ENCODE results near the gene PPP2R5E.
"Not testable (repeated sequence)": the region's sequence is repeated elsewhere in the genome, so short reads cannot be mapped to it uniquely, and the experiment has no call there.

The PPP2R5E gene

GRCh38 chr14:63543000-63543825 lies at the start of gene PPP2R5E:
PPP2R5E (minus strand) TSS chr14:63543377; CDS start chr14:63539685, 3,692 bp downstream.
- peak; percentile 99 for DNase-seq

- not testable (repeated sequence) for DNase-seq
These were observed 39.9 kb upstream of the PPP2R5E start for GRCh38 chr14:63583046-63583445.

GRCh38 chr14:63581491-63581890 lies 38.3 kb upstream of the PPP2R5E start:
- DNase-seq: no peak

GRCh38 chr14:63578300-63578699 lies 35.1 kb upstream of the PPP2R5E start:
- DNase-seq: no peak

- DNase-seq: peak; percentile 34
These were observed 30.4 kb upstream of the PPP2R5E start for GRCh38 chr14:63573581-63573980.

- DNase-seq: no peak
These were observed 22.3 kb upstream of the PPP2R5E start for GRCh38 chr14:63565448-63565847.

GRCh38 chr14:63564318-63564717 lies 21.1 kb upstream of the PPP2R5E start:
- DNase-seq: peak; percentile 71

GRCh38 chr14:63563370-63564026 lies 20.3 kb upstream of the PPP2R5E start:
- peak; percentile 83 for DNase-seq

- peak; percentile 84 for DNase-seq
These were observed 19.2 kb upstream of the PPP2R5E start for GRCh38 chr14:63562405-63562804.

- DNase-seq: no peak
These were observed 12.4 kb upstream of the PPP2R5E start for GRCh38 chr14:63555572-63555971.

GRCh38 chr14:63551332-63551731 lies 8.2 kb upstream of the PPP2R5E start:
- peak; percentile 60 for DNase-seq

GRCh38 chr14:63547798-63548335 lies 4.7 kb upstream of the PPP2R5E start:
- DNase-seq: no peak

- no peak for DNase-seq
These were observed 2.3 kb upstream of the PPP2R5E start for GRCh38 chr14:63545431-63545830.

- DNase-seq: no peak
These were observed 1.6 kb upstream of the PPP2R5E start for GRCh38 chr14:63544591-63545299.

GRCh38 chr14:63543826-63544406 lies 739 bp upstream of the PPP2R5E start:
- DNase-seq: no peak

GRCh38 chr14:63542231-63542999 lies 762 bp downstream of the PPP2R5E start:
- DNase-seq: no peak

- no peak for DNase-seq
These were observed 7.3 kb downstream of the PPP2R5E start for GRCh38 chr14:63535918-63536317.

GRCh38 chr14:63533474-63533873 lies 9.7 kb downstream of the PPP2R5E start:
- DNase-seq: no peak

GRCh38 chr14:63524537-63525155 lies 18.5 kb downstream of the PPP2R5E start:
- DNase-seq: no peak

- no peak for DNase-seq
These were observed 19.3 kb downstream of the PPP2R5E start for GRCh38 chr14:63523735-63524426.

- not testable (repeated sequence) for DNase-seq
These were observed 20.7 kb downstream of the PPP2R5E start for GRCh38 chr14:63522511-63522910.

Data from NCI-H226 (cell line).